BE2C (cell line): ENCODE data around the gene EPM2A. TPM values are rescaled to one million over a fixed set of nuclear protein-coding genes. Genes with fewer than 3 reads are reported as not detected.

Experiments used
- DNase-seq: peaks from one replicate; pipeline ENCODE4 v3.0.0-alpha.2; 2020
- H3K27me3 ChIP-seq: fragments of 250-450 bp; sonication (Bioruptor Pico); 2 replicates; pipeline ENCODE4 v1.5.1; 2020; ENCODE audit warnings: mild to moderate bottlenecking
- H3K36me3 ChIP-seq: fragments of 250-450 bp; sonication (Bioruptor Pico); 2 replicates; pipeline ENCODE4 v1.5.1; 2020; ENCODE audit warnings: mild to moderate bottlenecking
- H3K4me1 ChIP-seq: fragments of 250-450 bp; sonication (Bioruptor Pico); 2 replicates; pipeline ENCODE4 v1.5.1; 2020
- H3K4me3 ChIP-seq: 2 replicates; pipeline ENCODE4 v1.5.1; 2011; ENCODE audit warnings: low read depth, low read length
- H3K9me3 ChIP-seq: fragments of 250-450 bp; sonication (Bioruptor Pico); 2 replicates; pipeline ENCODE4 v1.5.1; 2020
- CTCF ChIP-seq: IDR thresholded peaks from 2 replicates; pipeline ENCODE4 v1.5.1; 2012; ENCODE audit warnings: mild to moderate bottlenecking, low read depth, low read length
- polyA plus RNA-seq: library from polyadenylated mRNA; unstranded; fragments of >200 nt; gene quantifications from one replicate; pipeline ENCODE4 v1.2.1, GENCODE V29; 2012; ENCODE audit warnings: low read depth, missing spikeins; ENCODE audit not compliant: insufficient read length, insufficient read depth

EPM2A gene
- 5.3 TPM for polyA plus RNA-seq

- H3K36me3 ChIP-seq = no peaks in the 10 kb centered on the region
- H3K4me1 ChIP-seq = no peaks in the 10 kb centered on the region; the same call in none of the 2 replicates
- peak within 1 kb of the TSS; percentile 70 for H3K4me3 ChIP-seq
- peak; percentile 91 for DNase-seq
- H3K27me3 ChIP-seq = no peaks in the 10 kb centered on the region
- H3K9me3 ChIP-seq = no peaks in the 10 kb centered on the region
- TF ChIP-seq CTCF = no peak
These were observed at the start of gene EPM2A for GRCh38 chr6:145735356-145736165. TSS of gene EPM2A (minus strand) at chr6:145735520. CDS start at chr6:145735498, 22 bp downstream.

GRCh38 chr6:145784683-145785082 is 49.4 kb upstream of the EPM2A start:
- peaks cover 5% of the 10 kb centered on the region for H3K36me3 ChIP-seq
- H3K9me3 ChIP-seq = no peaks in the 10 kb centered on the region
- no peaks in the 10 kb centered on the region for H3K27me3 ChIP-seq
- no peak for TF ChIP-seq CTCF
- no peak for DNase-seq
- peaks cover 6% of the 10 kb centered on the region; the same call in 1 of the 2 replicates for H3K4me1 ChIP-seq
- no peak overlapping the region for H3K4me3 ChIP-seq

GRCh38 chr6:145783796-145784195 is 48.5 kb upstream of the EPM2A start:
- peaks cover under 1% of the 10 kb centered on the region; the same call in 1 of the 2 replicates for H3K4me1 ChIP-seq
- peaks cover 5% of the 10 kb centered on the region for H3K36me3 ChIP-seq
- H3K27me3 ChIP-seq = no peaks in the 10 kb centered on the region
- DNase-seq = no peak
- no peak for TF ChIP-seq CTCF
- no peak overlapping the region for H3K4me3 ChIP-seq
- H3K9me3 ChIP-seq = no peaks in the 10 kb centered on the region

GRCh38 chr6:145772846-145773245 is 37.5 kb upstream of the EPM2A start:
- no peak for DNase-seq
- no peak for TF ChIP-seq CTCF

GRCh38 chr6:145765449-145765848 is 30.1 kb upstream of the EPM2A start:
- DNase-seq = no peak
- no peaks in the 10 kb centered on the region for H3K9me3 ChIP-seq
- H3K4me3 ChIP-seq = no peak overlapping the region
- no peaks in the 10 kb centered on the region for H3K27me3 ChIP-seq
- no peaks in the 10 kb centered on the region for H3K36me3 ChIP-seq
- no peak for TF ChIP-seq CTCF
- no peaks in the 10 kb centered on the region for H3K4me1 ChIP-seq

More at GRCh38 chr6:145772846-145773245, 37.5 kb upstream of the EPM2A start:
- Histone ChIP-seq H3K4me1 (no peaks in the 10 kb centered on the region; the same call in 1 of the 2 replicates), H3K4me3 (no peak overlapping the region), H3K27me3 (no peaks in the 10 kb centered on the region), H3K36me3 (no peaks in the 10 kb centered on the region), H3K9me3 (no peaks in the 10 kb centered on the region)

- Histone ChIP-seq H3K27me3 (no peaks in the 10 kb centered on the region), H3K36me3 (no peaks in the 10 kb centered on the region), H3K9me3 (no peaks in the 10 kb centered on the region), H3K4me3 (no peak overlapping the region), H3K4me1 (no peaks in the 10 kb centered on the region)
- no peak for DNase-seq
- TF ChIP-seq CTCF = no peak
These were observed 28.4 kb upstream of the EPM2A start for GRCh38 chr6:145763742-145764141.
